Stimulated activated CD4-positive, alpha-beta T cell treated with anti-CD3 and anti-CD28 coated beads, TNF-alpha, amount 100 ng/mL, for 24 hours (primary cell): Measurements from ENCODE around the gene NUP93.
A peak's percentile ranks its signal among the peaks of the same experiment; 100 is the strongest.

Experiments used
- DNase-seq, 3 experiments: peaks; one replicate each; pipeline ENCODE4 v3.0.0-alpha.2; 2020; ENCODE audit warnings: low read depth in 3 of 3

The NUP93 gene

DNA sequence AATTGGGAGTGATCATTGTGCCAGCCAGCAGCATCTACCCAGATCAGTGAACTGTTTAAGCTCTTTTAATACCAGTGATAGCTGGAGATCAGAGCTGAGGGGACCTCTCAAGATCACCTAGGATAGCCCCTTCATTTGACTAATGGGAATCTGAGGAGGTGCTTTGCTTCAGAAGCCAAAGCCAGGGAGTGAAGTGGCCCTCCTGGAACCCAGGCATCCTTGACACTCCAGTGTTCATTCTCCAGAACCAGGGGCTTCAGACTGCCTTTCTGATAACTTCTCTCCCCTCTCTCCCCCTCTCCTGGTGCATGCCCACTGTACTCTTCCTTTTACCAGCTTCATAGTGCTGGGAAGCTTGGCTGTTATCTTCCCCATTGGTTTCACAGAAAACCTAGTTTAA, 87.1 kb downstream of the NUP93 start:
- no peak for DNase-seq

DNA sequence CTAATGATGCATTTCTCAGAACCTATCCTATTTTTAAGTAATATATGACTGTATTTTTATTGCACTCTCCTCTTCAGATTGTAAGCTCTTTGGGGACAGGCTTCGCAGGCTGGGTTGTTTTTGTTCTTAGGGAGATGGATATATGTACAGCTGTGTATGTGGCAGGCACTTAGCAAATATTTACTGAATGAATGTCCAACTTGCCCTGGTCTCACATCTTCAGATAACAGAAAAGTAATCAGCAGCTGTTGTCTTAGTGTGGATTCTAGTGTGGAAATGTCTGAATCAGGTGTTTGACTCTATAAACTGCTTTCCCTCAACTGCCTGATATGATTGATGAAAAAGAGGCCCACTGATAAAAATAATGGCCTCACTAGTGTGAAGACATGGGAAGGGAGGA, 88.0 kb downstream of the NUP93 start:
- DNase-seq: no peak

DNA sequence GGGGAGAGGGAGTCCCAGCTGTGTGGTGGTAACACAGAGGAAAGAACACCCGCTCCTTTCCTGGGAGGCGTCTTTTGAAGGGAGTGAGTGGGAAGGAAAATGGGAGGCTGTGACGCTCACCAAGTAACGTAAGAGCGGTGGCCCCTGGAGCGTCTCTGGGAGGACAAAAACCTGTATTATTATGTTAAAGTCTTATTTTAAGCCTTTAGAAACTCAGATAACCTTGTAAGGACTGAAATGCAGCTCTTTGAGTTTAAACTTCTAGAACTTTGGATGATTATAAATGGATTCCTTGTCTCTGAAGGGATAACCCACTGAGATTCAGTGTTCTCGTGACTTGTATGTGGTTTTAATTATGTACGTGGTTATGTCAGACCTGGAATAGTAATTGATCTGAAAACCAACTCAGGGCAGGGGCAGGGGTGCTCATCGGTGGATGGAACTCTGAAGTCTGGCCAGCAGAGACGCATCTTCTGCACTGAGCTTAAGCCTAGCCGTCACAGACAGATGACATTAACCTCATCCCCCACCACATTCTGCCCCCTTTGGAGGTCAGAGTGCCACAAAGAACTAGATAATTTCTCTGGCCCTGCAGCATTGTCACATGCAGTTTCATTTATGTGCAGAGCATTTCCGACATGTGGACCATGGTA, 93.3 kb downstream of the NUP93 start:
- DNase-seq: no peak

DNA sequence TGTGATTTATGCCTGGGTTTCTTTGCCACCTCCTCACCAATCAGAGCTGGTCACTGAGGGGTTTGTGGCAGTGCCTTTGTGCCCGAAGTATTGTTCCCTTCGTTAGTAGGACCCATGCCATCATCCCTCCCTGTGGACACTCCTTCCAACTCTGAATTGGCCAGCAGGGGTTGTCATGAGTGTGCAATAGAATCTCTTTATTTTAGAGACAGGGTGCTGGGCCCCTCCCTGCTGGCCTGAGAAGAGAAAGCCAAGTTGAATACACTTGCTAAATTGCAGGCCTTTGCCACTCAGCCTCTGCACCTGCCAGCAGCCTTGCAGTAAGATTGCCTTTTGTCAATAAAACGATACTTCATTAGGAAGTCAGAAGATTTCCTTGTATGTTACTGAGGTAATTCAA, 94.4 kb downstream of the NUP93 start:
- DNase-seq: no peak

DNA sequence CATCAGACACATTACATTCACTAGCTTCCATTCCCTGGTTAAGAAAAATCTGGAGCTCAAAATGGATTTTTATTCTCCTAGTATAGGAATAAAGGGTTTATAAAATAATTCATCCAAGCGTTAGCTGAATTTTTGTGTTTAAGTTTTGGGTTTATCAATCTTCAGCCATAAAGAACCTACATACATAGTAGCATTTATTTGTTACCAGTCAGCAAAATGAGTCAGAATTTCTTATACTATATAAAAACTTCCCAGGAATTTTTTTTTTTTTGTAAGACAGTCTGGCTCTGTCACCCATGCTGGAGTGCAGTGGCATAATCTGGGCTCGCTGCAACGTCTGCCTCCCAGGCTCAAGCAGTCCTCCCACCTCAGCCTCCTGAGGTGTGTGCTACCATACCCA, 94.9 kb downstream of the NUP93 start:
- DNase-seq: no peak

DNA sequence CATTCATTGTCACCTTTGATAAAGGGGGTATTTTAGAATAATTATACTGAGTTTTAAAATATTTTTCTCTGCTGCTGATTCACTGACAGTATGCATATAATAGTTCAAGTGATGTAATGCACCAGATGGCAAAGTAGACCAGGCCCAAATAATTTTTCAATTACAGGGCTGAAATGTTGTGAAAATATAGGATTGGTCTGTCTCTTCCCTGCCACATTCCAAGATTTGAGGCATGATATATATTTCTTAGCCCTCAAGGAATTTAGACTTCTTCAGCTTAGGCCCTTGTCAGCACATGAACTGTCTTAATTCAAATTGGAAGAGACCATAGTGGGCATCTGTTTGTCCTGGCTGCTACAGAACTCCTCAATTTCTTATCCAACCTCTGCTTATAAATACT, 95.9 kb downstream of the NUP93 start:
- no peak for DNase-seq

DNA sequence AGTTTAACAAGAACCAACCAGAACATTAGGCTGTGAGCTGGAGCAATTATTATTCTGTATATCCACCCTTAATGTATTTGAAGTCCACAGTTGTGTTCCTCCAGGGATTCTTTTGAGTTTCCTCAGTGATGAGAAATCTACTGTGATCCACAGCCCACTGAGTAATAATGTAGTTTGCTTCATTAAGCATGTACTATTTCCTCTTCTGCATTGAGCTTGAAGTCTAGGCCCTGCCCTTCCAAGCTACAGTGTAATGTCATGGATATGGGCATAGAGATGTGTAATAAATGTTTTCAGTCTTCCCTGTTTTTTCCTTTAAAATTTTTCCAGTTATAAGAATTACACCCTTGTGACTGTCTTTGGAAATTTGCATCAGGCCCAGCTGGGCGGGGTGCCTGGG, 98.7 kb downstream of the NUP93 start:
- no peak for DNase-seq

DNA sequence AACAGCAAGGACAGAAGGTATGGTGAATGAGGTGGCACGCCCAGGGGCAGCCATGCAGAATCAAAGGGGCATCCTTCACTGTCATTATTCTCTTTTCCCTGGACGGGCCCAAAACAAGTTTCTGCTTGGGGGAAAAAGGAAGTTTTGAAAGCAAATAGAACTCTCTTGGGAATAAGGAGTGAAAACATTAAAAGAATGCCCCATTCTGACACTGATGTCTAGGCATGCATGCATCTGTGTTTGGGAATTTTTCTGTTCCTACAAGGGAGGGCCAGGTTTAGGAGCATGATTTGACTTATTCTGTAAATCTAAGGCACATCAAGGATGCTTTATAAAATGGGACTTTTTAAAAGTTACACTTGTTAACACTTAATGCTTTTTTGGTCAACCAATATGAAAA, 100.7 kb downstream of the NUP93 start:
- no peak for DNase-seq

DNA sequence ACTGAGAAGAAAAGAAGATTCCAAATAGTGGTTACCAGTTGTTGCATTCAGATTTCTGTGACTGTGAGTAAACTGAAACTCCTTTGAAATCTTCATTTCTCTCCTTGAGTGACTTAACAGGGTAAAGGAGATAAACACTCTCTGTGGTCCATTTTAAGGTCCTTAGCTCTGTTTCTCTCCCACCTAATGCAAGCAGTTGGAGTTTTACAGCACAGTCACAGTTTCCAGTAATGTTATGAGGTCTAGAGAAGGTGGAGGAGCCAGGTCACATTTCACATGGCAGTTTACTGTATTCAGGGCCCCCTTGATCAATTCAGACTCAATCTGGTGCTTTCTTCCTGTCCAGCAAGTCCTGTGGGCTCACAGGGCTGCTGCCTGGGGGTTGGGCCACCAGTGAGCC, 102.8 kb downstream of the NUP93 start:
- no peak for DNase-seq

DNA sequence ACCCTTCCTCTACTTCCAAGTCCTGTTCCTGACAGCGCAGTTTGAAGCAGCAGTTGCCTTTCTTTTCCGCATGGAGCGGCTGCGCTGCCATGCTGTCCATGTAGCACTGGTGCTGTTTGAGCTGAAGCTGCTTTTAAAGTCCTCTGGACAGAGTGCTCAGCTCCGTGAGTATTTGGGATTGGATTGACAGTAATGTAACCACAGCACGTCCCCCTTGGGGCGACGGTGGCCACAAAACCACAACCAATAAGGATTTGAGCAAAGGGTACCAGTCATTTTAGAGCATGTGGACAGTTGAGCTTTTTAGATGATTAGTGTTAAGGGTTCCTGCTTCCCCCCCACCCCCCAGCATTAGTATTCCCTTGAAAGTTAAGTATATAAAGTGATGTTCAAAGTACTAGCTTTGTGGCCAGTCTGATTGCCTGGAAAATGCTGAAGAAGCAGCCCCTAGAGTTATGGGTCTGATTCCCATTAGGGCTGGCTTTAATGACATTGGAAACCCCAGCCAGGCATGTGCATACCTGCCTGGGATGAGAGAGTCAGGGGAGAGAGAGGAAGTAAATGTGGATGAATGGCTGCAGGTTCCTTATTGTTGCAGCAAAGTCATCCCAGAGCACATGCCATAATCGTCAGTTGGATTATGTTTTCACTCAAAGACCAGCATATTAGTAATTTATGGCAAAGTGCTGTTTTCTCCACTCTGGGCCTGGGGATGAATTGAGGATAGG, 103.5 kb downstream of the NUP93 start:
- no peak for DNase-seq

DNA sequence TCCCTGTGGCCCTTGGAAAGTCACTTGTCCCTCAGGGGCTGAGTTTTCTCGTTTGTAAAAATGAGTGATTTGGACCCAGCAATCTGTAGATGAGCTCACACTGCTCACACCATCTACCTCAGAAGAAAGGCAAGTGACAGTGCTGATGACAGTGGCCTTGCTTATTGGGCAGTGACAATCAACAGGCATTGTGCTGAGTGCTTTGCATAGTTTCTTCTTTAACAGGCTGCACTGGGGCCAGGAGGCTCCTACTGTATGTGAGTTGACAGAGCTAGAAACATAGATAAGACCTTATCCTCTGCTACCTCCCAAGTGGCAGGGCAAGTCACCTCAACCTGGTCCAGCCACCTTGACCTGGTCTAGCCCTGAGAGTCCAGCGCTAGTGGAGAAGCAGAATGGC, 105.4 kb downstream of the NUP93 start:
- DNase-seq: no peak

DNA sequence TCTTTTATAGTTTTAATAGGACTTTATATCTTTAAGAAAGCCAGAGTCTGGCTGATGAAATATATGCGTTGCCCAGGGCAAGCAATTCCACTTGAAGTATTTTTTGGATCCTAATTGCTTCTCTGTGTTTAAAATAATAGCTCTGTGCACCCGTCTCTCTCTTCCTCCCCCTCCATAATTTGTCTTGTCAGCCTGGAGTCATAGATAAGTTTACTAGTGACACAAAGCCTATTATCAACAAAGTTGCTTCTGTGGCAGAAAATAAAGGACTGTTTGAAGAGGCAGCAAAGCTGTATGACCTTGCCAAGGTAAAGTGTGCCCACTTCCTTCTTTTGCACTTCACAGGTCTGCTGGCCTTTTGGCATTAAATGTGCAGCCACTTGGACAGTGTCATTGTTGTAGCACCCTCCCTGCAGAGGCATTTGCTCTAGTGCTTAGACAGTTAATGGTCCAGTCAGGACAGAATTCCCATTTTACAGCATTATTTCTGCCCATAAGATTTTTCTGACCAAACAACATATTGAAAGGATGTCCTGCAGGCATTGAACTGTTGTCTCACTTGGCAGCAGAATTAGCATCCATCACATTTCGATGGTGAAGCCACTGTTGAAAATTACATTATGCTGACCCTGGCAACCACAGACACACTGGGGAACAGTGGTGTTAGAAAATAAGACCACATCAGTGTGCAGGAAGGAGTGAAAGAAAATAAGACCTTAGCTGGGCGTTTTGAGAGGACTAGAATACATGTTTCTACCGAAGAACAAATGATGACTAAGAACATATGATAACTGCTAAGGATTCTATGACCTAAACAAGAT, 106.7 kb downstream of the NUP93 start:
- DNase-seq: no peak

DNA sequence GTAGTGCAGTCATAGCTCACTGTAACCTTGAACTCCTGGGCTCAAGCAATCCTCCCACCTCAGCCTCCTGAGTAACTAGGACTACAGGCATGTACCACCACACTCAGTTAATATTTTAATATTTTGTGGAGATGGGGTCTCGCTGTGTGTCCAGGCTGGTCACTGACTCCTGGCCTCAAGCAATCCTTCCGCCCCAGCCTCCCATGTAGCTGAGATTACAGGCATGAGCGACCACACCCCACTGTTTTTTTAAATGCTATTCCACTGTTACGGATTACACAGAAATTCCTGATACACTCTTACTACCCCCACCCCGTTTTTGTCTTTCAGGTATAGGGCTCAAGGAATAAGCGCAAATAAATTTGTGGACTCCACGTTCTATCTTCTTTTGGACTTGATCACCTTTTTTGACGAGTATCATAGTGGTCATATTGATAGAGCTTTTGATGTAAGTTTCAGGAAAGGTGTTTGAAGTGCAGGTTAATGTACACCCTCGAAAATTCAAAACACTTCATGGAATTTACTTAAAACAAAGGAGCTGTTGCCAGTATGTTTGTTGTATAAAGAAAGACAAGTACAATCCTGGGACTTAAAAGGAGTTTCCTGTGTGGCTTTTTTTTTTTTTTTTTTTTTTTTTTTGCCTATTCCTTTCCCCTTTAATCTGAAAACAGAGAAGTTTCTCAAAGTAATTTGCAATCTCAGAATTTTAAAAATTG, 108.9 kb downstream of the NUP93 start:
- no peak for DNase-seq

DNA sequence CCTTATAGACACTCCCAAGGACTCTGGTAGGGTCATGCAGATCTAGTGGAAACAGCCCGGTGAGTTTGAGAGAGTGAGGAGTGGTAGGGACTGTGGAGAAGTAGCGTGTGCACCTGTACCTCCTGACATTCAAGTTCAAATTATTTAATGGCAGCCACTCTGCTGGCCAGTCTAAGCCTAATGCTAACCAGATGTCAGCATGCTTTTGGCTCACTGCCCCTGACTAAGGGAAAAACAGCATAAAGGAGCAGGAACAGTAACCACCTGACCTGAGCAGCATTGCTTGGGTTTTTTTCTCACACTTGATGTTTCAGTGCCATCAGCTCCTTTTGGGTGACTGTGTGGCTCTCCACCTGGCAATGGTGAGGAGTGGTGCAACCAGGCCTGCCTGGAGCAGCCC, 111.3 kb downstream of the NUP93 start:
- no peak for DNase-seq

DNA sequence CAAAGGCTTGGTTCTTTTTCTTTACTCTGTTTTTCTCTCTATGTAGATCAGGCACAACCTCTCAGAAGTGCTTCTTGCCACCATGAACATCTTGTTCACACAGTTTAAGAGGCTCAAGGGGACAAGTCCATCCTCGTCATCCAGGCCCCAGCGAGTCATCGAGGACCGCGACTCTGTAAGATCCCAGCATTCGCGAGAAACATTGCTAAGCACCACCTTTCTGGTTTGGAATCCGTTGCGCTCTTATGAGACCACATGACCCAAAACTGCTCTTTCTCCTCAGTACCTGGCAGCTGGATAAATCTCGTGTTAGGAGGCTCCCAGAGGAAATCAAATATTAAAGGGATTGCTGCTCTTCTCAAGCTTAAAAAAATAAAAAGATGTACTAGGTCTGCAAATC, 111.7 kb downstream of the NUP93 start:
- DNase-seq: no peak

DNA sequence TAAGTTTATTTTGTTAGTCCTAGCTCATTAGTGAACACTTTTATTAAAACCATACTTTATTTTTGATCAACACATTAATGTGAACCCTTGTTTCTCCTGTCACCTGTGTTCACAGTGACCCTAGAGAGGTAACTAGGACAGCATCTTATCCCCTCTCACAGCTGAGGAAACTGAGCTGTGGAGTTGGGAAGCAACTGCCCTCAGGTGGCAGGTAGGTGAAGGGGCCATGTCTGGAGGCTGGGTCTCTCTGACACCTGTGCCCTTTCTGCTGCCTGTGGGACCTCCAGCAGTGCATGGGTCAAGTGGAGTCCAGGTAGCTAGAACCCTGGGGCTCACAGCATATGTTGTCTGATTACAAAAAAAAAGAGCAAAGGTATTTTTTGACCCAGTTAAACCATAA, 112.2 kb downstream of the NUP93 start:
- no peak for DNase-seq

DNA sequence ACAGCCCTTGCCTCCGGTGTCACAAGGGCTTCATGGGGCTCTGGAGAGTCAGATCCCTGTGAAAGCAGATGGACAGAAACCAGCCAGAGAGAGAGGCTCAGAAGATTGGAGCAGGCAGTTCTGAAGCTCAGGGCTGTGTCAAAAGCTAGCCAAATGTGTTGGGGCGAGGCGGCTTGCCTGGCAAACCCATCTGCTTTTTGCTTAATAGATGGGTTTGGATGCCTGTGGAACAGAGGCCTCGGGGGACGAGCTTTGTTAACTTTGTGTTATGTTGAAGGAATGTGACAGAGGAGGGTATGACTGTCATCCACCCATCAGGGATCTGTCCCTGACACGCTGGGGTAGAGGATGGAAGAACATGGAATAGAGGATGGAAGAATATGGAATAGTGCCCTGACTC, 114.1 kb downstream of the NUP93 start:
- no peak for DNase-seq

DNA sequence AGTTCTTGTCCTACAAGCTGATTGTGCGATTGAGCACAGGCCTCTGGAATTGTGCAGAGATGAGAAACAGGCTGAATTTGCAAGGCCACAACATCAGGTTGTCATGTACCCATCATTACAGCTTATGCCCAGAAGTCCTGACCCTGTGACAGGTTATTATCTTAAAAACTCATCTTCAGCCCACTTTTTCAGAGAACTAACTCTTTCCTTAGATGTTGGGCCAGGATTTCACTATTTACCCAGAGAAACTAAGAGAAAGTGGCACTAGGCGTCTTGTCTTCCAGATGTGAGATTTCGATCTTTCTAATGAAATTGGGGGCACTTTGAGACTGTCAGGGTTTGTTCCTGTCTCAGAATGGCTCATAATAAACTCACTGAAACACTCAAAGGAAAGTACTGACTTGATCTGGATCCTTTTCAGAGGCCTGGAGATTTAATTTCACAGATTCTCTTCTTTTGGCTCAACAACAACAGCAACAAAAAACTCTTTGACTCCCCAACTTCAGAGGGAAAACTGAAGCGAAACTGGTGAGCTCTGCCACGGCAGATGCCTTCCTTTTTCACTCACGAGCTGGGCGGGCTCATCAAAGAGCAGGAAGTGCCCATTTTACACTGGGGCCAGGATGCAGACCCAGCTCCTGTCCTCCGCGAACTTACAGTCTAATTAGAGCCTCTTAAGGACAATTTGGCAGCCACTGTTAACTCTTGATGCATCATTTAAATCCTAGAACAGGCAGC, 117.4 kb downstream of the NUP93 start:
- DNase-seq: peak in 1 of 3 experiments; percentile 20

DNA sequence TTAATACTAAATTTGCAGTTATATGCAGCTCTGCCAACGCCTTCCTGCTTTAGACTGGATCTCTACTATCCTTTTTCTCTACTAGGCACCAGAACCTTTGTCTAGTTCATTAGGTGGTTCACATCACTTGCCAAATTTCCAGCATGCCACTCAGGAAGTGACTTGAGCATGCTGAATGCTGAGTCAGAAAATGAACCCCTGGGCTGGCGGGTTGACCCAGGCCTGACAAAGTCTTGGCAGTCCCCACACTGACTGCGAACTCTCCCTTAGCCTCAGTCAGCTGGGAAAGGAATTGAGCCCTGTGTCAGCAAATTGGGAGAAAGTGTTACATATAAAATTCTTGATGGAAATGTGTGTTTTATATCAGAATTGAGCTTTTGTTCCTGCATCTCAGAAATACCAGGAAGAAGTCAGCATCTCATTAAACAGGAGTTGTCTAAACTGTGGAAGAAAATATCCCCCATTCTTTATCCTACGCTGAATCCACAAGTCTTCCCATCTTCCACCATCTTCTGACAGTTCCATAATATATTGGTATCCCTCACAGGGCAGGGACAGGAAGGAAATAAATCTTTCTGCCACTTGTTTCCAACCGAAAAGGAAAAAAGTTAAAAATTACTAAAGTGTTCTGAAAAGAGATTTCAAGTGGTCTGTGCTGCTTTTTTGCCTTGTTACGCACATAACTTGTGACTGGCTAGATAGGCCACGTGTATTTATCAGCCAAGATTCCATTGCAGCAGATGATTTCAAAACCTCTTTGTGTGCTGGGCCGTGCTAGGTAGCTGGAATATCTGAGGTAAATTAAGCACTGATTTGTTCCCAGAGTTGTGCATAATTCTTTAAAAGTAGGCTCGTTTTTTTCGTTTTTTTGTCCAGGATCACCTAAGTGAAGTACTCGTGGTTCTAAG, 118.4 kb downstream of the NUP93 start:
- no peak for DNase-seq

DNA sequence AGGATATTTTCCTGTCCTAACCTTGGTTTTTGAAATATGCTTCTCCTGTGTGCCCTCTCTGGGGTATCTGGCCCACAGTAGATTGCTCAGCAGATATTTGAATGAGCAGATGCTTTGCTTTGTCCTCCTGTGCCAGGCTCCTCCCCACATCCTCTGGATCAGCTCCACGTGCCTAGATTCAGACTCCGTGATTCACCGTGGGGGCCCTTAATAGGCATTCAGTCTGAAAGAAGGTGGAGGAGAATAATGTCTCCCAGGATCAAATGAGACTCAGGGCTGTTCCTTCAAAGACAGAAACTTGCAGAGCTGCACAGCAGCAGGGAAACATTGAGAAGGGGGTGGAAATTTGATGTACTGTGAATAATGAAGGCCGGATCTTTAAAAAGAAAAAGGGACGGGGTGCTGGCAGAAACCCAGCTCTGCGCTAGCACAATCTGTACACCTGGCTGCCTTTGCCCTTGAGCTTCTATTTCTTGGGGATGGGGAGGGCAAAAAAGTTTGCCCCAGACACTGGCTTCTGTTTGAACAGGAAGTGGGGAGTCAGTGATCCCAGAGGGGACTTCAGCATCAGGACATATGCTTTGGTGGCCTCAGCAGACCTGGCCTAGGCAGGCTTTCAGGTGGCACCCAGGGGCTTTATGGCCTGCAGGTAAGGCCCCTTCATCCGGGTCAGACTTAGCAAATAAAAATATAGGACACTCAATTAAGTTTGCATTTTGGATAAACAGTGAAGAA, 119.2 kb downstream of the NUP93 start:
- DNase-seq: no peak
